DND-41 (cell line): ENCODE results near the gene ETF1.

Source experiments
- ATAC-seq: fragments of 200-7000 bp; cut with Tn5 transposase; 3 replicates; pipeline ENCODE4 v1.9.1; 2021; ENCODE audit warnings: low read depth; ENCODE audit not compliant: insufficient read depth
- DNase-seq: peaks from one replicate; pipeline ENCODE4 v3.0.0-alpha.2; 2020
- H2AFZ ChIP-seq: 2 replicates; pipeline ENCODE4 v1.6.0; 2012; ENCODE audit warnings: low read depth, low read length
- H3K27ac ChIP-seq: 2 replicates; pipeline ENCODE4 v1.5.1; 2012; ENCODE audit warnings: low read length, inconsistent platforms
- H3K27me3 ChIP-seq: fragments of 200-600 bp; sonication (generic); 2 replicates; pipeline ENCODE4 v1.6.0; 2012; ENCODE audit warnings: low read length, mild to moderate bottlenecking, inconsistent platforms; ENCODE audit not compliant: insufficient read depth, poor library complexity
- H3K36me3 ChIP-seq: 2 replicates; pipeline ENCODE4 v1.5.1; 2012; ENCODE audit warnings: low read length, inconsistent platforms; ENCODE audit not compliant: insufficient read depth
- H3K4me1 ChIP-seq: 2 replicates; pipeline ENCODE4 v1.5.1; 2012; ENCODE audit warnings: mild to moderate bottlenecking, low read length; ENCODE audit not compliant: insufficient read depth
- H3K4me2 ChIP-seq: 2 replicates; pipeline ENCODE4 v1.6.0; 2012; ENCODE audit warnings: mild to moderate bottlenecking, moderate library complexity, low read length, inconsistent platforms; ENCODE audit not compliant: insufficient read depth
- H3K4me3 ChIP-seq, 2 experiments: fragments of 200-600 bp in 1 of 2; shearing (Covaris generic) in 1 of 2; 2 replicates each; pipeline ENCODE4 v1.5.1; 2012 to 2016; ENCODE audit warnings: inconsistent platforms in 2 of 2, low read length in 2 of 2, mild to moderate bottlenecking in 2 of 2, low read depth in 1 of 2, moderate library complexity in 1 of 2
- H3K79me2 ChIP-seq: 2 replicates; pipeline ENCODE4 v1.6.0; 2012; ENCODE audit warnings: low read length, inconsistent platforms; ENCODE audit not compliant: insufficient read depth
- H3K9ac ChIP-seq: 2 replicates; pipeline ENCODE4 v1.6.0; 2012; ENCODE audit warnings: low read depth, mild to moderate bottlenecking, inconsistent platforms, low read length, moderate library complexity
- H3K9me3 ChIP-seq: 2 replicates; pipeline ENCODE4 v1.5.1; 2012; ENCODE audit warnings: low read length, moderate library complexity, mild to moderate bottlenecking, inconsistent platforms; ENCODE audit not compliant: insufficient read depth, severe bottlenecking
- H4K20me1 ChIP-seq: 2 replicates; pipeline ENCODE4 v1.6.0; 2012; ENCODE audit warnings: low read length; ENCODE audit not compliant: insufficient read depth
- CTCF ChIP-seq: IDR thresholded peaks from 2 replicates; pipeline ENCODE4 v1.5.1; 2012; ENCODE audit warnings: borderline replicate concordance, low read length, moderate library complexity, mild to moderate bottlenecking; ENCODE audit not compliant: poor library complexity, severe bottlenecking; ENCODE audit errors: extremely low read depth
- EZH2 ChIP-seq: IDR thresholded peaks from 3 replicates; pipeline ENCODE4 v1.6.1; 2012; ENCODE audit warnings: borderline replicate concordance, low read depth, mild to moderate bottlenecking, moderate library complexity, low read length, inconsistent platforms; ENCODE audit not compliant: severe bottlenecking

Gene ETF1

GRCh38 chr5:138542956-138543729 lies at the start of gene ETF1:
TSS of gene ETF1 (minus strand) at chr5:138543236. CDS start at chr5:138542918, 318 bp downstream.
- Histone ChIP-seq H2AFZ (peak within 1 kb of the TSS; percentile 98), H4K20me1 (peaks cover 36% of the 10 kb centered on the region; the same call in 1 of the 2 replicates), H3K79me2 (peaks cover 91% of the 10 kb centered on the region), H3K27ac (peak within 1 kb of the TSS; percentile 100), H3K9ac (peak within 1 kb of the TSS; percentile 95), H3K4me2 (peak within 1 kb of the TSS; percentile 88), H3K36me3 (peaks cover 35% of the 10 kb centered on the region), H3K4me3 (peak within 1 kb of the TSS; percentile 99), H3K9me3 (no peaks in the 10 kb centered on the region), H3K4me1 (peaks cover 55% of the 10 kb centered on the region), H3K27me3 (no peaks in the 10 kb centered on the region)
- TF ChIP-seq CTCF (no peak), EZH2 (no peak)
- ATAC-seq (peak; percentile 92), DNase-seq (peak; percentile 100)

- no peak for TF ChIP-seq CTCF
- TF ChIP-seq EZH2 = no peak
- Histone ChIP-seq H3K9me3 (no peaks in the 10 kb centered on the region), H4K20me1 (no peaks in the 10 kb centered on the region), H3K9ac (no peak overlapping the region), H3K4me3 (no peak overlapping the region), H3K4me2 (no peak overlapping the region), H2AFZ (no peak overlapping the region), H3K36me3 (no peaks in the 10 kb centered on the region), H3K79me2 (no peaks in the 10 kb centered on the region), H3K4me1 (no peaks in the 10 kb centered on the region), H3K27ac (no peak overlapping the region), H3K27me3 (no peaks in the 10 kb centered on the region)
- DNase-seq = no peak
- no peak for ATAC-seq
Observed at GRCh38 chr5:138588013-138588788, 45.2 kb upstream of the ETF1 start.

DNA sequence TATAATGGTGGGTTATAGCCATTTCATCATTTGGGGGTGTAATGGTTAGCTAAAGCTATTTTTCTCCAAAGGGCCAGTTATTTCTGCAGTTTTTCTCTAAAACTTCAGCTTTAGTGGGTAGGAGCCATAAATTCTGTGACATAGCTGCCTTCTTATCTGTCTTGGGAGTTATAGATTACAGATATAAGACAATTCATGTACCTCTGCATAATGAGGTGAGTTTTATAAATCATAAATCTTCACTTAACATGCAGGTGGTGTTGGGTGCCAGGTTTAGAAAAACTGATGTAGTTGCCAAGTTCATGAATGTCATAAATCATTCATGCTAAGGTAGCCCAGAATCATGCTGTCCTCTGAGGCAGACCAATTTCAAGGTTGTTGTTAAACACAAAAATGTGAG lies 42.1 kb upstream of the ETF1 start:
- Histone ChIP-seq H3K27ac (no peak overlapping the region), H3K27me3 (no peaks in the 10 kb centered on the region), H3K36me3 (no peaks in the 10 kb centered on the region), H3K4me3 (no peak overlapping the region), H3K79me2 (no peaks in the 10 kb centered on the region), H3K9ac (no peak overlapping the region), H4K20me1 (no peaks in the 10 kb centered on the region), H2AFZ (no peak overlapping the region), H3K4me1 (no peaks in the 10 kb centered on the region), H3K4me2 (no peak overlapping the region), H3K9me3 (no peaks in the 10 kb centered on the region)
- TF ChIP-seq EZH2 (no peak), CTCF (no peak)
- no peak for ATAC-seq
- no peak for DNase-seq
